ENCODE measurements around the gene ETV6. TPM values are rescaled to one million over a fixed set of nuclear protein-coding genes. Genes with fewer than 3 reads are reported as not detected.

The ETV6 gene
- total RNA-seq, 1 experiment from 2014 or later: 14.1 TPM

DNA sequence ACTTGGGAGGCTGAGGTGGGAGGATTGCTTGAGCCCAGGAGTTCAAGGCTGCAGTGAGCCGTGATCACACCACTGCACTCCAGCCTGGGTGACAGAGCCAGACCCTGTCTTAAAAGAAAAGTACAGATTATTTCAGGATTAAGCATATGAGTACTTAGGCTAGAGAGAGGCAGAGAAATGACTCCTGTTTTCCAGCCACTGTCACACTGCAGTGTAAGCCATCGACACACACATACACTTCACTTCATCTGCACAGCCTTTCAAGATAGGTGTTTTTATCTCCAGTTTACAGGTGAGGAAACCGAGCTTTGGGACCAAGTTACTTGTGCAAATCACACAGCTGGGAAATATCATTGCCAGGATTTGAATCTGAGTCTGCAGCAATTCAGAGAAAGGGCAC is 77.2 kb downstream of the ETV6 start:
- Histone ChIP-seq H4K20me1 (ENCODE audit: insufficient read depth) (no peaks in the 10 kb centered on the region), H3K4me2 (ENCODE audit: low read length) (no peak overlapping the region), H3K9ac (ENCODE audit: low read length) (no peak overlapping the region), H3K27me3 (ENCODE audit: insufficient read depth, low read length) (no peaks in the 10 kb centered on the region), H3K27ac (ENCODE audit: low read depth, low read length) (no peak overlapping the region), H3K36me3 (ENCODE audit: control insufficient read depth in 1 of 2, insufficient read depth in 2 of 2, low read length in 2 of 2) (no peaks in the 10 kb centered on the region), H3K9me3 (ENCODE audit: control insufficient read depth in 1 of 2, insufficient read depth in 1 of 2, low read depth in 1 of 2, low read length in 2 of 2) (no peaks in the 10 kb centered on the region), H3K9me2 (ENCODE audit: insufficient read depth) (no peaks in the 10 kb centered on the region), H3K4me1 (ENCODE audit: control insufficient read depth in 1 of 2, insufficient read depth in 2 of 2, low read length in 2 of 2) (peaks cover 29 to 32% of the 10 kb centered on the region in 2 experiments), H3K4me3 (replicated peaks in 1 of 2; ENCODE audit: low read depth in 1 of 2, low read length in 2 of 2) (no peak overlapping the region), H3K79me2 (ENCODE audit: insufficient read depth, low read length) (no peaks in the 10 kb centered on the region), H2AFZ (ENCODE audit: low read depth, low read length, poor library complexity, severe bottlenecking) (no peak overlapping the region)
- DNase-seq (ENCODE audit: low read depth, low spot score) (no peak), ATAC-seq (no peak)
- intact Hi-C loops (cut with micrococcal nuclease): no loop called here
- no TSS peak for BruUV-seq (replicated peaks)
- ChIA-PET RAD21 (ENCODE audit: low non-redundant PET in 1 of 2, low total read pairs in 2 of 2, uncharacterized antibody in 2 of 2, unreplicated experiment in 2 of 2) (no interaction called here), CTCF (no interaction called here), POLR2A (no interaction called here)
- TF ChIP-seq YY1 (IDR thresholded peaks at IDR 0.05; ENCODE audit: extremely low read depth, insufficient replicate concordance, low read depth, low read length) (no peak), ZNF274 (IDR thresholded peaks at IDR 0.05; ENCODE audit: low read depth, low read length) (no peak), SRF (IDR thresholded peaks at IDR 0.05; ENCODE audit: low read depth) (no peak), MAX (IDR thresholded peaks at IDR 0.05) (no peak), CBX3 (IDR thresholded peaks at IDR 0.05; ENCODE audit: low read depth) (no peak), POLR2AphosphoS5 (IDR thresholded peaks at IDR 0.05; ENCODE audit: low read depth, low read length) (no peak), ZFX (IDR thresholded peaks at IDR 0.05) (no peak), ELF1 (IDR thresholded peaks at IDR 0.05; ENCODE audit: borderline replicate concordance, low read depth) (no peak), TCF7L2 (IDR thresholded peaks at IDR 0.05; ENCODE audit: borderline replicate concordance, extremely low read depth, insufficient read depth, insufficient read length) (no peak)
- TF ChIP-seq, protein P1, sequence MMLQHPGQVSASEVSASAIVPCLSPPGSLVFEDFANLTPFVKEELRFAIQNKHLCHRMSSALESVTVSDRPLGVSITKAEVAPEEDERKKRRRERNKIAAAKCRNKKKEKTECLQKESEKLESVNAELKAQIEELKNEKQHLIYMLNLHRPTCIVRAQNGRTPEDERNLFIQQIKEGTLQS (IDR thresholded peaks at IDR 0.05): no peak
- TF ChIP-seq, protein P2, sequence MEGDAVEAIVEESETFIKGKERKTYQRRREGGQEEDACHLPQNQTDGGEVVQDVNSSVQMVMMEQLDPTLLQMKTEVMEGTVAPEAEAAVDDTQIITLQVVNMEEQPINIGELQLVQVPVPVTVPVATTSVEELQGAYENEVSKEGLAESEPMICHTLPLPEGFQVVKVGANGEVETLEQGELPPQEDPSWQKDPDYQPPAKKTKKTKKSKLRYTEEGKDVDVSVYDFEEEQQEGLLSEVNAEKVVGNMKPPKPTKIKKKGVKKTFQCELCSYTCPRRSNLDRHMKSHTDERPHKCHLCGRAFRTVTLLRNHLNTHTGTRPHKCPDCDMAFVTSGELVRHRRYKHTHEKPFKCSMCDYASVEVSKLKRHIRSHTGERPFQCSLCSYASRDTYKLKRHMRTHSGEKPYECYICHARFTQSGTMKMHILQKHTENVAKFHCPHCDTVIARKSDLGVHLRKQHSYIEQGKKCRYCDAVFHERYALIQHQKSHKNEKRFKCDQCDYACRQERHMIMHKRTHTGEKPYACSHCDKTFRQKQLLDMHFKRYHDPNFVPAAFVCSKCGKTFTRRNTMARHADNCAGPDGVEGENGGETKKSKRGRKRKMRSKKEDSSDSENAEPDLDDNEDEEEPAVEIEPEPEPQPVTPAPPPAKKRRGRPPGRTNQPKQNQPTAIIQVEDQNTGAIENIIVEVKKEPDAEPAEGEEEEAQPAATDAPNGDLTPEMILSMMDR (IDR thresholded peaks at IDR 0.05 in 2 of 3, conservative IDR thresholded peaks at IDR 0.05 in 1 of 3; ENCODE audit: borderline replicate concordance in 1 of 3, insufficient read depth in 1 of 3, low read depth in 2 of 3, low read length in 2 of 3): no peak
- TF ChIP-seq, protein P3, sequence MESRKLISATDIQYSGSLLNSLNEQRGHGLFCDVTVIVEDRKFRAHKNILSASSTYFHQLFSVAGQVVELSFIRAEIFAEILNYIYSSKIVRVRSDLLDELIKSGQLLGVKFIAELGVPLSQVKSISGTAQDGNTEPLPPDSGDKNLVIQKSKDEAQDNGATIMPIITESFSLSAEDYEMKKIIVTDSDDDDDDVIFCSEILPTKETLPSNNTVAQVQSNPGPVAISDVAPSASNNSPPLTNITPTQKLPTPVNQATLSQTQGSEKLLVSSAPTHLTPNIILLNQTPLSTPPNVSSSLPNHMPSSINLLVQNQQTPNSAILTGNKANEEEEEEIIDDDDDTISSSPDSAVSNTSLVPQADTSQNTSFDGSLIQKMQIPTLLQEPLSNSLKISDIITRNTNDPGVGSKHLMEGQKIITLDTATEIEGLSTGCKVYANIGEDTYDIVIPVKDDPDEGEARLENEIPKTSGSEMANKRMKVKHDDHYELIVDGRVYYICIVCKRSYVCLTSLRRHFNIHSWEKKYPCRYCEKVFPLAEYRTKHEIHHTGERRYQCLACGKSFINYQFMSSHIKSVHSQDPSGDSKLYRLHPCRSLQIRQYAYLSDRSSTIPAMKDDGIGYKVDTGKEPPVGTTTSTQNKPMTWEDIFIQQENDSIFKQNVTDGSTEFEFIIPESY (IDR thresholded peaks at IDR 0.05; ENCODE audit: extremely low read depth, insufficient replicate concordance, low read length): no peak
